Colonic mucosa (tissue), 4 donors: ENCODE results near the gene COQ9. TPM values are rescaled to one million over a fixed set of nuclear protein-coding genes. Genes with fewer than 3 reads are reported as not detected.

ENCODE experiments used
- DNase-seq: peaks from one replicate; pipeline ENCODE4 v3.0.0-alpha.2; 2020
- H3K27ac ChIP-seq: fragments of 200-600 bp; one replicate; pipeline ENCODE4 v1.8.0; 2021
- H3K27me3 ChIP-seq: fragments of 200-600 bp; one replicate; pipeline ENCODE4 v1.8.0; 2021
- H3K36me3 ChIP-seq: fragments of 200-600 bp; one replicate; pipeline ENCODE4 v1.8.0; 2021
- H3K4me1 ChIP-seq: fragments of 200-600 bp; one replicate; pipeline ENCODE4 v1.8.0; 2021; ENCODE audit warnings: mild to moderate bottlenecking
- H3K4me3 ChIP-seq: fragments of 200-600 bp; one replicate; pipeline ENCODE4 v1.8.0; 2021
- H3K9ac ChIP-seq, 2 donors: one replicate each; pipeline ENCODE4 v1.7.0; 2013; ENCODE audit warnings: control low read depth in 2 of 2, low read depth in 2 of 2, low read length in 2 of 2
- H3K9me3 ChIP-seq: fragments of 200-600 bp; one replicate; pipeline ENCODE4 v1.8.0; 2021
- CTCF ChIP-seq: fragments of 200-600 bp; IDR thresholded peaks from one replicate; pipeline ENCODE4 v1.8.0; 2022; ENCODE audit warnings: antibody characterized with exemption, mild to moderate bottlenecking
- intact Hi-C: fragments of 100-400 bp; cut with DNase I; formaldehyde crosslinking; loops from one replicate; pipeline ENCODE4 v1.14.1; 2022
- total RNA-seq, 2 donors: library from RNA; stranded (reverse); fragmentation: NEBNext Ultra II Directional in 1 of 2; extraction: Animal tissue kit (Norgen Biotek cat#: 25700) in 1 of 2; gene quantifications; one replicate each; pipeline ENCODE4 v1.2.1, GENCODE V29; 2021
- donor health status: healthy.
- donor health status: DM: no; HTN: no; CAD: no.
- donor health status: DM: no; HTN: no; CAD: no.

COQ9 gene
- total RNA-seq, 2 donors from 2014 or later = 104 to 125 TPM

GRCh38 chr16:57501492-57501891, 54.2 kb downstream of the COQ9 start:
- Histone ChIP-seq H3K36me3 (no peaks in the 10 kb centered on the region), H3K27me3 (no peaks in the 10 kb centered on the region), H3K9me3 (no peaks in the 10 kb centered on the region), H3K9ac (no peak overlapping the region), H3K27ac (no peak overlapping the region), H3K4me3 (no peak overlapping the region), H3K4me1 (no peaks in the 10 kb centered on the region)
- no peak for TF ChIP-seq CTCF
- no peak for DNase-seq
- intact Hi-C loops = no loop called here

- Histone ChIP-seq H3K9ac (no peak overlapping the region), H3K9me3 (no peaks in the 10 kb centered on the region), H3K27me3 (no peaks in the 10 kb centered on the region), H3K4me1 (no peaks in the 10 kb centered on the region), H3K27ac (no peak overlapping the region), H3K4me3 (no peak overlapping the region), H3K36me3 (no peaks in the 10 kb centered on the region)
- DNase-seq = no peak
- intact Hi-C loops = no loop called here
- no peak for TF ChIP-seq CTCF
These were observed 54.9 kb downstream of the COQ9 start for GRCh38 chr16:57502048-57502775.

GRCh38 chr16:57503366-57503765, 56.1 kb downstream of the COQ9 start:
- H3K27ac ChIP-seq = no peak overlapping the region
- H3K4me3 ChIP-seq = no peak overlapping the region
- H3K9me3 ChIP-seq = no peaks in the 10 kb centered on the region
- no peak for DNase-seq
- intact Hi-C loops = no loop called here
- TF ChIP-seq CTCF = no peak
- H3K36me3 ChIP-seq = no peaks in the 10 kb centered on the region
- H3K9ac ChIP-seq = no peak overlapping the region
- no peaks in the 10 kb centered on the region for H3K27me3 ChIP-seq
- no peaks in the 10 kb centered on the region for H3K4me1 ChIP-seq

GRCh38 chr16:57504001-57504400, 56.7 kb downstream of the COQ9 start:
- no peak overlapping the region for H3K27ac ChIP-seq
- intact Hi-C loops = no loop called here
- no peak overlapping the region for H3K9ac ChIP-seq
- no peaks in the 10 kb centered on the region for H3K27me3 ChIP-seq
- H3K4me1 ChIP-seq = no peaks in the 10 kb centered on the region
- H3K4me3 ChIP-seq = no peak overlapping the region
- H3K9me3 ChIP-seq = no peaks in the 10 kb centered on the region
- no peak for TF ChIP-seq CTCF
- no peaks in the 10 kb centered on the region for H3K36me3 ChIP-seq
- DNase-seq = no peak

GRCh38 chr16:57504491-57504890, 57.2 kb downstream of the COQ9 start:
- DNase-seq = no peak
- no peak overlapping the region for H3K9ac ChIP-seq
- H3K27ac ChIP-seq = no peak overlapping the region
- no peak overlapping the region for H3K4me3 ChIP-seq
- no peaks in the 10 kb centered on the region for H3K4me1 ChIP-seq
- H3K36me3 ChIP-seq = no peaks in the 10 kb centered on the region
- TF ChIP-seq CTCF = no peak
- H3K27me3 ChIP-seq = no peaks in the 10 kb centered on the region
- intact Hi-C loops = no loop called here
- H3K9me3 ChIP-seq = no peaks in the 10 kb centered on the region
